ENCODE results near the gene SLC16A13.
"Not testable (repeated sequence)": the region's sequence is repeated elsewhere in the genome, so short reads cannot be mapped to it uniquely, and the experiment has no call there.

The SLC16A13 gene

GRCh38 chr17:7077911-7078546 is 42.2 kb downstream of the SLC16A13 start:
- Histone ChIP-seq H3K4me1 (ENCODE audit: control insufficient read depth, insufficient read depth, low read length) (peaks cover 3% of the 10 kb centered on the region), H3K9me3 (ENCODE audit: control insufficient read depth, low read length) (peaks cover 5% of the 10 kb centered on the region)
- DNase-seq (ENCODE audit: low read depth), result no peak

GRCh38 chr17:7078711-7079110 is 42.9 kb downstream of the SLC16A13 start:
- DNase-seq (ENCODE audit: low read depth), result no peak

More at GRCh38 chr17:7077911-7078546, 42.2 kb downstream of the SLC16A13 start:
- H3K27me3 ChIP-seq (replicated peaks; ENCODE audit: control insufficient read depth, insufficient read depth, low read length), result peaks cover 27% of the 10 kb centered on the region
- no peak overlapping the region for H3K9ac ChIP-seq (ENCODE audit: low read length)
- no peak overlapping the region for H3K4me3 ChIP-seq (ENCODE audit: low read length)
- H3K36me3 ChIP-seq (ENCODE audit: control insufficient read depth, insufficient read depth, low read length, severe bottlenecking), result no peaks in the 10 kb centered on the region

GRCh38 chr17:7079581-7080455 is 44.0 kb downstream of the SLC16A13 start, which contains the start of gene CLEC10A:
Gene CLEC10A, minus strand, starts transcription at chr17:7080251. Its CDS starts 1,439 bp downstream, at chr17:7078812.
- no peak within 1 kb of the TSS for H3K4me3 ChIP-seq (ENCODE audit: low read length)
- no peak for DNase-seq (ENCODE audit: low read depth)
- no peaks in the 10 kb centered on the region for H3K9me3 ChIP-seq (ENCODE audit: control insufficient read depth, low read length)
- peaks cover 18% of the 10 kb centered on the region for H3K27me3 ChIP-seq (replicated peaks; ENCODE audit: control insufficient read depth, insufficient read depth, low read length)
- H3K4me1 ChIP-seq (ENCODE audit: control insufficient read depth, insufficient read depth, low read length), result peaks cover 8% of the 10 kb centered on the region
- no peak within 1 kb of the TSS for H3K9ac ChIP-seq (ENCODE audit: low read length)
- H3K36me3 ChIP-seq (ENCODE audit: control insufficient read depth, insufficient read depth, low read length, severe bottlenecking), result no peaks in the 10 kb centered on the region

More at GRCh38 chr17:7078711-7079110, 42.9 kb downstream of the SLC16A13 start:
- no peaks in the 10 kb centered on the region for H3K36me3 ChIP-seq (ENCODE audit: control insufficient read depth, insufficient read depth, low read length, severe bottlenecking)
- peaks cover 24% of the 10 kb centered on the region for H3K27me3 ChIP-seq (replicated peaks; ENCODE audit: control insufficient read depth, insufficient read depth, low read length)
- H3K4me1 ChIP-seq (ENCODE audit: control insufficient read depth, insufficient read depth, low read length), result peaks cover 4% of the 10 kb centered on the region
- no peak overlapping the region for H3K4me3 ChIP-seq (ENCODE audit: low read length)
- H3K9ac ChIP-seq (ENCODE audit: low read length), result no peak overlapping the region
- H3K9me3 ChIP-seq (ENCODE audit: control insufficient read depth, low read length), result peaks cover 5% of the 10 kb centered on the region

GRCh38 chr17:7080456-7081041 is 44.7 kb downstream of the SLC16A13 start:
- Histone ChIP-seq H3K9me3 (ENCODE audit: control insufficient read depth, low read length) (no peaks in the 10 kb centered on the region), H3K27me3 (replicated peaks; ENCODE audit: control insufficient read depth, insufficient read depth, low read length) (peaks cover 13% of the 10 kb centered on the region), H3K36me3 (ENCODE audit: control insufficient read depth, insufficient read depth, low read length, severe bottlenecking) (no peaks in the 10 kb centered on the region), H3K4me1 (ENCODE audit: control insufficient read depth, insufficient read depth, low read length) (peaks cover 8% of the 10 kb centered on the region), H3K4me3 (ENCODE audit: low read length) (no peak overlapping the region), H3K9ac (ENCODE audit: low read length) (no peak overlapping the region)
- DNase-seq (ENCODE audit: low read depth), result no peak

GRCh38 chr17:7081341-7082062 is 45.7 kb downstream of the SLC16A13 start:
- Histone ChIP-seq H3K9me3 (ENCODE audit: control insufficient read depth, low read length) (no peaks in the 10 kb centered on the region), H3K27me3 (replicated peaks; ENCODE audit: control insufficient read depth, insufficient read depth, low read length) (peaks cover 13% of the 10 kb centered on the region), H3K4me1 (ENCODE audit: control insufficient read depth, insufficient read depth, low read length) (peaks cover 8% of the 10 kb centered on the region), H3K9ac (ENCODE audit: low read length) (no peak overlapping the region), H3K4me3 (ENCODE audit: low read length) (no peak overlapping the region), H3K36me3 (ENCODE audit: control insufficient read depth, insufficient read depth, low read length, severe bottlenecking) (no peaks in the 10 kb centered on the region)
- no peak for DNase-seq (ENCODE audit: low read depth)

GRCh38 chr17:7083592-7083991 is 47.8 kb downstream of the SLC16A13 start:
- H3K9ac ChIP-seq (ENCODE audit: low read length), result no peak overlapping the region
- no peak for DNase-seq (ENCODE audit: low read depth)
- peaks cover 14% of the 10 kb centered on the region for H3K27me3 ChIP-seq (replicated peaks; ENCODE audit: control insufficient read depth, insufficient read depth, low read length)
- peaks cover 8% of the 10 kb centered on the region for H3K4me1 ChIP-seq (ENCODE audit: control insufficient read depth, insufficient read depth, low read length)
- H3K9me3 ChIP-seq (ENCODE audit: control insufficient read depth, low read length), result no peaks in the 10 kb centered on the region
- no peak overlapping the region for H3K4me3 ChIP-seq (ENCODE audit: low read length)
- no peaks in the 10 kb centered on the region for H3K36me3 ChIP-seq (ENCODE audit: control insufficient read depth, insufficient read depth, low read length, severe bottlenecking)

GRCh38 chr17:7084088-7084487 is 48.3 kb downstream of the SLC16A13 start:
- Histone ChIP-seq H3K27me3 (replicated peaks; ENCODE audit: control insufficient read depth, insufficient read depth, low read length) (peaks cover 9% of the 10 kb centered on the region), H3K9me3 (ENCODE audit: control insufficient read depth, low read length) (no peaks in the 10 kb centered on the region), H3K9ac (ENCODE audit: low read length) (no peak overlapping the region), H3K4me1 (ENCODE audit: control insufficient read depth, insufficient read depth, low read length) (peaks cover 8% of the 10 kb centered on the region), H3K36me3 (ENCODE audit: control insufficient read depth, insufficient read depth, low read length, severe bottlenecking) (no peaks in the 10 kb centered on the region), H3K4me3 (ENCODE audit: low read length) (no peak overlapping the region)
- DNase-seq (ENCODE audit: low read depth), result no peak

- H3K9me3 ChIP-seq (ENCODE audit: control insufficient read depth, low read length); DNase-seq (ENCODE audit: low read depth); H3K27me3 ChIP-seq (replicated peaks; ENCODE audit: control insufficient read depth, insufficient read depth, low read length); H3K36me3 ChIP-seq (ENCODE audit: control insufficient read depth, insufficient read depth, low read length, severe bottlenecking); H3K4me3 ChIP-seq (ENCODE audit: low read length); H3K4me1 ChIP-seq (ENCODE audit: control insufficient read depth, insufficient read depth, low read length); H3K9ac ChIP-seq (ENCODE audit: low read length): not testable (repeated sequence)
Measured at GRCh38 chr17:7088442-7088841, 52.6 kb downstream of the SLC16A13 start.

- not testable (repeated sequence) for H3K9ac ChIP-seq (ENCODE audit: low read length); DNase-seq (ENCODE audit: low read depth); H3K4me3 ChIP-seq (ENCODE audit: low read length); H3K4me1 ChIP-seq (ENCODE audit: control insufficient read depth, insufficient read depth, low read length); H3K36me3 ChIP-seq (ENCODE audit: control insufficient read depth, insufficient read depth, low read length, severe bottlenecking); H3K9me3 ChIP-seq (ENCODE audit: control insufficient read depth, low read length)
- H3K27me3 ChIP-seq (replicated peaks; ENCODE audit: control insufficient read depth, insufficient read depth, low read length), result peaks cover 16% of the 10 kb centered on the region
Measured at GRCh38 chr17:7089570-7089969, 53.8 kb downstream of the SLC16A13 start.
